ENCODE results near the gene CCDC90B. TPM values are rescaled to one million over a fixed set of nuclear protein-coding genes. Genes with fewer than 3 reads are reported as not detected.

CCDC90B gene
- polyA plus RNA-seq, 1 of the 3 experiments (the other 2 are of a cell fraction) = 47.9 TPM

DNA sequence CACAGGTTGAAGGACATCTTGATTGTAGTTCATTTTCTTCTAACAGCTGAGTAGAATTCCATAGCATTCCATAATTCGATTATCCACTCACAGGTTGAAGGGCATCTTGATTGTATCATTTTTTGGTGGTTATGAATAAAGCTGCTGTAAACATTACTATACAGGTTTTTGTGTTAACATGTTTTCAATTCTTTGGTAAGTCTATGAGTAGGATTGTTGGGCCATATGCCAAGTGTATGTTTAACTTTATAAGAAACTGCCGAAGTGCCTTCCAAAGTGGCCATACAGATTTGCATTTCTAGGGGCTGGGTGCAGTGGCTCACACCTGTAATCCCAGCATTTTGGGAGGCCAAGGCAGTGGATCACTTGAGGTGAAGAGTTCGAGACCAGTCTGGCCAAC is 48.1 kb downstream of the CCDC90B start:
- Histone ChIP-seq H3K79me2 (ENCODE audit: insufficient read depth) (no peaks in the 10 kb centered on the region), H4K20me1 (ENCODE audit: insufficient read depth) (no peaks in the 10 kb centered on the region), H3K4me3 (ENCODE audit: low read depth in 2 of 2, low read length in 1 of 2) (no peak overlapping the region), H3K4me1 (ENCODE audit: control insufficient read depth in 1 of 2, insufficient read depth in 2 of 2, low read depth in 1 of 2, low read length in 1 of 2) (no peaks in the 10 kb centered on the region), H2AFZ (ENCODE audit: low read depth) (no peak overlapping the region), H3K36me3 (replicated peaks in 1 of 2; ENCODE audit: control insufficient read depth in 1 of 2, insufficient read depth in 2 of 2, low read length in 1 of 2) (no peaks in the 10 kb centered on the region), H3K27ac (ENCODE audit: low read depth in 2 of 2, low read length in 1 of 2) (no peak overlapping the region), H3K27me3 (ENCODE audit: insufficient read depth) (no peaks in the 10 kb centered on the region), H3K4me2 (no peak overlapping the region), H3K9me2 (no peaks in the 10 kb centered on the region), H3K9ac (no peak overlapping the region), H3F3A (replicated peaks; ENCODE audit: insufficient read depth) (no peaks in the 10 kb centered on the region), H3K9me3 (no peaks in the 10 kb centered on the region)
- no peak for DNase-seq
- TF ChIP-seq POLR2AphosphoS5 (IDR thresholded peaks at IDR 0.05; ENCODE audit: low read depth, low read length) = no peak
- TF ChIP-seq TAF1 (IDR thresholded peaks at IDR 0.05; ENCODE audit: borderline replicate concordance, low read depth, low read length) = no peak
- TF ChIP-seq, protein P1, sequence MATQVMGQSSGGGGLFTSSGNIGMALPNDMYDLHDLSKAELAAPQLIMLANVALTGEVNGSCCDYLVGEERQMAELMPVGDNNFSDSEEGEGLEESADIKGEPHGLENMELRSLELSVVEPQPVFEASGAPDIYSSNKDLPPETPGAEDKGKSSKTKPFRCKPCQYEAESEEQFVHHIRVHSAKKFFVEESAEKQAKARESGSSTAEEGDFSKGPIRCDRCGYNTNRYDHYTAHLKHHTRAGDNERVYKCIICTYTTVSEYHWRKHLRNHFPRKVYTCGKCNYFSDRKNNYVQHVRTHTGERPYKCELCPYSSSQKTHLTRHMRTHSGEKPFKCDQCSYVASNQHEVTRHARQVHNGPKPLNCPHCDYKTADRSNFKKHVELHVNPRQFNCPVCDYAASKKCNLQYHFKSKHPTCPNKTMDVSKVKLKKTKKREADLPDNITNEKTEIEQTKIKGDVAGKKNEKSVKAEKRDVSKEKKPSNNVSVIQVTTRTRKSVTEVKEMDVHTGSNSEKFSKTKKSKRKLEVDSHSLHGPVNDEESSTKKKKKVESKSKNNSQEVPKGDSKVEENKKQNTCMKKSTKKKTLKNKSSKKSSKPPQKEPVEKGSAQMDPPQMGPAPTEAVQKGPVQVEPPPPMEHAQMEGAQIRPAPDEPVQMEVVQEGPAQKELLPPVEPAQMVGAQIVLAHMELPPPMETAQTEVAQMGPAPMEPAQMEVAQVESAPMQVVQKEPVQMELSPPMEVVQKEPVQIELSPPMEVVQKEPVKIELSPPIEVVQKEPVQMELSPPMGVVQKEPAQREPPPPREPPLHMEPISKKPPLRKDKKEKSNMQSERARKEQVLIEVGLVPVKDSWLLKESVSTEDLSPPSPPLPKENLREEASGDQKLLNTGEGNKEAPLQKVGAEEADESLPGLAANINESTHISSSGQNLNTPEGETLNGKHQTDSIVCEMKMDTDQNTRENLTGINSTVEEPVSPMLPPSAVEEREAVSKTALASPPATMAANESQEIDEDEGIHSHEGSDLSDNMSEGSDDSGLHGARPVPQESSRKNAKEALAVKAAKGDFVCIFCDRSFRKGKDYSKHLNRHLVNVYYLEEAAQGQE (IDR thresholded peaks at IDR 0.05; ENCODE audit: low read depth, low read length) = no peak
- no peak for TF ChIP-seq YY1 (IDR thresholded peaks at IDR 0.05; ENCODE audit: low read depth)
- TF ChIP-seq, protein P2, sequence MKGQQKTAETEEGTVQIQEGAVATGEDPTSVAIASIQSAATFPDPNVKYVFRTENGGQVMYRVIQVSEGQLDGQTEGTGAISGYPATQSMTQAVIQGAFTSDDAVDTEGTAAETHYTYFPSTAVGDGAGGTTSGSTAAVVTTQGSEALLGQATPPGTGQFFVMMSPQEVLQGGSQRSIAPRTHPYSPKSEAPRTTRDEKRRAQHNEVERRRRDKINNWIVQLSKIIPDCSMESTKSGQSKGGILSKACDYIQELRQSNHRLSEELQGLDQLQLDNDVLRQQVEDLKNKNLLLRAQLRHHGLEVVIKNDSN (IDR thresholded peaks at IDR 0.05; ENCODE audit: borderline replicate concordance, low read depth) = no peak
- TF ChIP-seq, protein P3, sequence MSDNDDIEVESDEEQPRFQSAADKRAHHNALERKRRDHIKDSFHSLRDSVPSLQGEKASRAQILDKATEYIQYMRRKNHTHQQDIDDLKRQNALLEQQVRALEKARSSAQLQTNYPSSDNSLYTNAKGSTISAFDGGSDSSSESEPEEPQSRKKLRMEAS (IDR thresholded peaks at IDR 0.05; ENCODE audit: low read depth) = no peak
- no peak for TF ChIP-seq RCOR1 (IDR thresholded peaks at IDR 0.05; ENCODE audit: low read length)
- TF ChIP-seq CHD2 (IDR thresholded peaks at IDR 0.05; ENCODE audit: low read length, partially characterized antibody) = no peak
- TF ChIP-seq NRF1 (IDR thresholded peaks at IDR 0.05; ENCODE audit: low read depth, low read length) = no peak
- TF ChIP-seq, protein P4, sequence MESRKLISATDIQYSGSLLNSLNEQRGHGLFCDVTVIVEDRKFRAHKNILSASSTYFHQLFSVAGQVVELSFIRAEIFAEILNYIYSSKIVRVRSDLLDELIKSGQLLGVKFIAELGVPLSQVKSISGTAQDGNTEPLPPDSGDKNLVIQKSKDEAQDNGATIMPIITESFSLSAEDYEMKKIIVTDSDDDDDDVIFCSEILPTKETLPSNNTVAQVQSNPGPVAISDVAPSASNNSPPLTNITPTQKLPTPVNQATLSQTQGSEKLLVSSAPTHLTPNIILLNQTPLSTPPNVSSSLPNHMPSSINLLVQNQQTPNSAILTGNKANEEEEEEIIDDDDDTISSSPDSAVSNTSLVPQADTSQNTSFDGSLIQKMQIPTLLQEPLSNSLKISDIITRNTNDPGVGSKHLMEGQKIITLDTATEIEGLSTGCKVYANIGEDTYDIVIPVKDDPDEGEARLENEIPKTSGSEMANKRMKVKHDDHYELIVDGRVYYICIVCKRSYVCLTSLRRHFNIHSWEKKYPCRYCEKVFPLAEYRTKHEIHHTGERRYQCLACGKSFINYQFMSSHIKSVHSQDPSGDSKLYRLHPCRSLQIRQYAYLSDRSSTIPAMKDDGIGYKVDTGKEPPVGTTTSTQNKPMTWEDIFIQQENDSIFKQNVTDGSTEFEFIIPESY (IDR thresholded peaks at IDR 0.05; ENCODE audit: borderline replicate concordance, low read depth) = no peak
- TF ChIP-seq FOXM1 (IDR thresholded peaks at IDR 0.05; ENCODE audit: low read depth) = no peak
- no peak for TF ChIP-seq ELF1 (IDR thresholded peaks at IDR 0.05)
- TF ChIP-seq, protein P5, sequence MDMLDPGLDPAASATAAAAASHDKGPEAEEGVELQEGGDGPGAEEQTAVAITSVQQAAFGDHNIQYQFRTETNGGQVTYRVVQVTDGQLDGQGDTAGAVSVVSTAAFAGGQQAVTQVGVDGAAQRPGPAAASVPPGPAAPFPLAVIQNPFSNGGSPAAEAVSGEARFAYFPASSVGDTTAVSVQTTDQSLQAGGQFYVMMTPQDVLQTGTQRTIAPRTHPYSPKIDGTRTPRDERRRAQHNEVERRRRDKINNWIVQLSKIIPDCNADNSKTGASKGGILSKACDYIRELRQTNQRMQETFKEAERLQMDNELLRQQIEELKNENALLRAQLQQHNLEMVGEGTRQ (IDR thresholded peaks at IDR 0.05; ENCODE audit: borderline replicate concordance, low read depth, low read length) = no peak
- TF ChIP-seq EZH2phosphoT487 (IDR thresholded peaks at IDR 0.05; ENCODE audit: borderline replicate concordance, low read depth) = no peak
- TF ChIP-seq SMC3 (IDR thresholded peaks at IDR 0.05; ENCODE audit: low read depth, low read length) = no peak
- CTCF ChIA-PET = interaction anchor here (1.1 to 3.3 kb wide), 4 partner anchors 12 to 581 kb away, joined by 3 to 17 read pairs (median 3); no protein-coding TSS in a partner anchor
- 33% methylated on average over 3 of the region's 3 CpGs for WGBS (ENCODE audit: low lambda C conversion rate)
- POLR2A ChIA-PET = no interaction called here

All from SK-N-SH (cell line).